ENCODE data around the gene ADAMTSL1.

The ADAMTSL1 gene

DNA sequence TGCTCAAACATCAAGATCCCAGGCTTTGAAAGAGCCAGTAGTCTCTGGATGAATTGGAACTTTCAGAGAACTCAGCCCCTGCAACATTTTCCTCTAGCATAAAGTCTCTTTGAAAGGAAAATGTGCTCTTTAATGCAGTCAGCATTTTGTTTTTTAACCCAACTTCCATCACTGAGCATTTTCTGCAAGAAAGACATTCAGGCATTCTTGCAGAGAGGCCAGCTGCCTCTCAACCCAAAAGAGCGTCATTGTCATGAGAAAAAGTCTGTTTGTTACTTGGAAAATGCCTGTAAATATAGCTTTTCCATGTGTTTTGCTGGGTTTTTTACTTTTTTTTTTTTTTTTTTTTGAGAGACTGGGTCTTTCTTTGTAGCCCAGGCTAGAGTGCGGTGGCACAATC lies 225.0 kb downstream of the ADAMTSL1 start:
- no peak for DNase-seq

DNA sequence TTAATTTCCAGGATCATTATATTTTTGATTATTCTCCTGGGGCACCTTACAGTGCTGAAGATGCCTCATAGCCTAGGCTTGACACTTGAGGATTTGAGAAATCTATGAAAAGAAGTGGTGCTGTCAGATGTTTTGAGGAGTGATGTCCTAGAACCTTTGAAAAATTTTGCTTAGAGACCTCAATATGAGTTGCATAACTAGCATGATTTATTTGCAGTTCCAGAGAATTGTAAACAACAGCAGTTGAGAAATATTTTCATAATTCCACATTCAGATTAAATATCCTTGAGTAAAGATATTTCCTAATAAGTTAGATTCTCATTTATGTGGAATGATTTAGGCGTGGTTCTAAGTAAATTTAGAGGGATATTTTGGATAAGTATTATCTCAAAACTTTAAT lies 225.8 kb downstream of the ADAMTSL1 start:
- no peak for DNase-seq

DNA sequence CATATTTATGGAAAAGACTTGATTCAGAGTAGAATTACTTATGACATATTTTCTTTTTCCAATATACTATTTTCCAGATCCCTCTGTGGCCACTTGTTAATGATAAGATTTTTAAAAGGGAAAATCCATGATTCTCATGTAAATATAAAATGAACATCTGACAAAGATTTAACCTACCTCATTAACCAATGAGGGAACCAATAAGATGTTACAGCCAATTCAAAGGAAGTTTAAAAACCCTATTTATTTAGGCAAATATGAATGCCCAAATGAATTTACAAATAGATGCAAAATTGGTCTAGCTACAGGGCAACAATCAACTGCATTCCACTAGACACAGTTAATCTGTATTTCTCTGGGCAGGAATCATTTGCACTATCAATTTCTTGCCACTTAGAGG lies 226.8 kb downstream of the ADAMTSL1 start:
- DNase-seq, result no peak

DNA sequence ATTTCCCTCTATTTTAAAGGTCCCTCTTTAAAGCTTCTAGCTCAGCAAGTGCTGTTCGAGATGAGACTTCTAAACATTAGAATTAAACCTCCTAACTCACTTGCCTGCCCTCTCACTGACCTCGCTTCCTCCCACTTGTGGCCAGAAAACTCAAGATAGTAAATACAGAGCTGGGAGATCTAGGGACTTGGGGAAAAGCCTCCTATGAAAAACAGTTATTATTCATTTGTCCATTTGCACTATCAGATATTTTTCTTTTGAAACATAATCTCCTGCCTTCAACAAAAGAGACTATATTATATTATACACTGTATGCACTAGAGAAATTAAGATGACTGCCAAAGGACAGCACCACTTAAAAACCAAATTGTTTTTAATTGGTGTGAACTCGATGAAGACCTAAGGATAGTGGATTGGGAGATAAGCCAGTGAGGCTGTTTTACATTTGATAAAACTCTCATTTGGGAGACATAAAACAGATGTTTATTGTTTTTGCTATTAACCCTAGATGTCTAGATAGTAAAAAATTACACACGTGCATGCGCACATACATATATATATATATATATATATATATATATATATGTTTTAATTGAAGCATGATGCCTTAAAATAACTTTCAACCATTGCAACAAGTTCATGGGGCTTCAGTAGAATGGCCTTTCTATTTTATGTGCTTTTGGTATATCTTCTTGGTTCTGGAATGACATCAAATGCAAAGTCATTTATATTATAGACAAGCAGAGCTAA lies 229.4 kb downstream of the ADAMTSL1 start:
- no peak for DNase-seq

DNA sequence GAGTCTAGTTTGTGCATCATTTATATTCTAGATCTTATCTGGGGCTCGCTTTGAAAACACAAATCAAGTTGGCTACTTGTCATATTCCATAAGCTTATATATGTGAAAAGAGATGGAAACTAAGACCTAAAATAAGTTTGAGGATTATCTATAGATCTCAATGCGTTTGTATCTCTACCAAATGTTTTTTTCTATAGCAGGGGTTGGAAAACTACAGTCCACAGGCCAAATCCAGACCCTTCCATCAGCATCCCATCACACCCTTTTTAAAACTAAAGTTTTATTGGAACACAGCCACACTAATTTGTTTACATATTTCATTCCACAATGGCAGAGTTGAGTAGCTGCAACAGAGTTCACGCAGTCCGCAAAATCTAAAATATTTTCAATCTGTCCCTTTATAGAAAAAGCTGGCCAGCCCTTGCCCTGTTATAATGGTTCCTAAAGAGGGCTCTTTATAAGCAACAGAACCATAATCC lies 230.0 kb downstream of the ADAMTSL1 start:
- DNase-seq, result no peak

- no peak for DNase-seq
These were observed 231.9 kb downstream of the ADAMTSL1 start for GRCh38 chr9:18705796-18706392.

- DNase-seq, result peak in 2 of 58 donors; percentile 3 to 17
These were observed 232.7 kb downstream of the ADAMTSL1 start for GRCh38 chr9:18706648-18707047.

DNA sequence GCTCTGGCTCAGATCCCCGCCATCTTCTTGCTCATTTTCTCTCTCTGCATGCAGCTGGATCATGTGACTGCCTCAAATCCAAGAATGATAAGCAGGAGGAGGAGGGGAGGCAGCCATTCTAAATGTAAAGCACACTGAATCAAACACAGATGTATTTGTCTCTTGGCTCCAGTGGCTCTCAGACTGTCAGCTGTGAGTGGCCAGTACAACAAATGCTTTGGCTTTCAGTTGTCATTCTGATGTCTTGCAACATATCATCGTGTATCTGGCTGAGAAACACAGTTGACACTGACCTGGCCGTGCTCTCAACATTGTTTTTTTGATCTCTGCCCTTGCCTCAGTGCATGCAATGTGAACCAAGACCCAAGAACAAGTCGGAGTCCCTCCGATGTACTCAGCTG lies 233.1 kb downstream of the ADAMTSL1 start:
- DNase-seq, result peak in 4 of 58 donors; percentile 5 to 17 (median 10)

- DNase-seq, result no peak
These were observed 233.7 kb downstream of the ADAMTSL1 start for GRCh38 chr9:18707489-18708205.

- DNase-seq, result no peak
These were observed 234.5 kb downstream of the ADAMTSL1 start for GRCh38 chr9:18708429-18708828.

DNA sequence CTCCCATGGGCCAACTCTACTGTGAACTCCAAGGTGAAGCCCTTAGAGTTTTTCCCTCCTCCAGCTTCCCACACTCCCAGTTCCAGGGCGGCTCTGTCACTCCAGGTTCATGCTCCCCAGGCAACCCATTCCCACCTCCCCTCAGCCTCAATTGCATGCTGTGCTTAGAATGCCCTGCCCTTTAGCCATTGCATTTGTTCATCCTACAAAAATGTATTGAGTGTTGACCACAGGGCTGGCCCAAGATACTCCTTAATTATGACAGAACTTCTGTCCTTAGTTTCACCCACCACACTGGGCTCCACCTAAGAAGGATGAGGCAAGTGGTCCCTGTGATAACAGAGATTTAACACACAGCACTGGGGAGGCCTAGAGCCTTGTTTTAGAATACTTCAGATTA lies 236.1 kb downstream of the ADAMTSL1 start:
- DNase-seq, result no peak

GRCh38 chr9:18717759-18718158 lies 243.8 kb downstream of the ADAMTSL1 start:
- DNase-seq, result no peak

DNA sequence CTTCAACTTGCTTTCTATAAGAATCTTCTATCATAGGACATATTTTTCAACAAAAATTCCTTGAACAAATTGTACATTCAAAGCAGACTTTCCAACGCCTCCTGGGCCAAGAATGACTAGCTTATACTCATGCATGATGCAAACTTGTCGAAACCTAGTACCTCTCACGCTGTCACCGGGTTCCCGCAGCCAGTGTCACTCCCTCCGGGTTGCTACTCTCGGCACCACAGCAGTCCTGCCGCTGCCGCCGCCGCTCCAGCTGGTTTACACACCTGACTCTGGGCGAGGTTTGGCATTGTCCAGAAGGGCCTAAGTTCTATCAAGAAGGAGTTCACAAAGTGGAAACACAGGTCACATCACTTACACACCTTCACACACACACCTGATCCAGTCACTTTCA lies 244.4 kb downstream of the ADAMTSL1 start:
- no peak for DNase-seq

DNA sequence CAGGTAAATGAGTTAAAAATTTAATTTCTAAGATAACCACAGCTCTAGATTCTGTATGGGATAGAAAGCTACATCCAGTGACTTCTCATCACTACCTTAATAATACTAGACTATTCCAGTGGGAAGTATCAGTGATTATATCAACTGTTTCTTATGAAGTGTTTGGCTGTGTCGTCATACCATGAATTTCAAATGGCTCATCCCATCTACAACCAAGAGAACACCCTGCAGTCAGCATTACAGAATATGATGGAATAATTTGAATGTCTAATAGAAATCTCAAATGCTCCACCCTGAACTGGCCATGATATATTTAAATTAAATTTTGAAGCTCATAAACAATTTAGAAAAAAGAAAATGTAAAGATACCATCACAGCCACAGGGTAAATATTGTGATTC lies 245.0 kb downstream of the ADAMTSL1 start:
- no peak for DNase-seq

DNA sequence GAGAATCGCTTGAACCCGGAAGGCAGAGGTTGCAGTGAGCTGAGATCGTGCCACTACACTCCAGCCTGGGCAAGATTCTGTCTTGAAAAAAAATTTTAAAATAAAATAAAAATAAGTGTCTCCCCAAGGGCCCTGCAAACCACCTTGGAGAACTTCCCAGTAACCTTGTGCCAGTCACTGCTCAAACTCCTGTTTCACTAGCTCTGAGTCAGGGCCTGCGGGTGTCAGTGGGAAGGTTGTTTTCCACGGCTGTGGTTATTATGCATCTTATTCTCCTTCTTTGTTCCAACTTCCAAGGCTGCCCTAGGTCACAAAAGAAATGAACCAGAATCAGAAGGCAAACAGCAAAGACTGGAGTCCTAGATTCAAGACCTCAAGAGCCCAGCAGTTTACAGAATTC lies 246.7 kb downstream of the ADAMTSL1 start:
- no peak for DNase-seq

- DNase-seq, result no peak
These were observed 247.5 kb downstream of the ADAMTSL1 start for GRCh38 chr9:18721267-18721994.

DNA sequence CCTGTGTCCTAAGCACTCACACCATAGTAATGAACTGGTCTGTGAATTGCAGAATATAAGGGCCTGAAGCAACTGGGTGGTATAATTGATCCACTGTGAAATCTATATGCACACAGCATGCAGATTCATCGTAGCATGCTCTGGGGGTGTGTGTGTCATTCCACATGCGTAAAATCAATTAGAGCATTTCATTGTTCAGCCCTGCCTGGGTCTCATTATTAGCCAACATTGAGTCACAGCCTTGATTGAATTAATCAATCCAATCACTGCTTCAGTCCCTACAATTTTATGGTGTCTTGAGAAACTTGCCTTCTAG lies 248.0 kb downstream of the ADAMTSL1 start:
- no peak for DNase-seq

DNA sequence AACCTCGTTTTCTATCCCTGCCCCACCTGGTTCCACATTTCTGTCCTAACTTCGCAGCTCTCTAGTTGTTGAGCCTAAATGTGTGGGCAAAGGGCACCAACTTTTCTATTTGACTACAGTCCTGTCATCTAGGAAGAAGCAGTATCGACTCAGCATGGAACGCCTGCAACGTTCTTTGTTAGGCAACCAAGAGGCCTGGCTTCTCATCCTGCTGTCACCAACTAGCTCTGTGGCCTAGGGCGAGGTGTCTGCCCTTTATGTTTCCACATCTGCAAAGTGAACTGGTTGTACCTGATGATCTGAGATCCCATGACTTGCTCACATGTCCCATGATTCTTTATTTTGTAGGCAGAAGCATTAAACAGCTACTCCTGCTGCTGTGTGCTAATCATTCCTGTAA lies 248.9 kb downstream of the ADAMTSL1 start:
- no peak for DNase-seq

- no peak for DNase-seq
These were observed 249.4 kb downstream of the ADAMTSL1 start for GRCh38 chr9:18723366-18723765.

DNA sequence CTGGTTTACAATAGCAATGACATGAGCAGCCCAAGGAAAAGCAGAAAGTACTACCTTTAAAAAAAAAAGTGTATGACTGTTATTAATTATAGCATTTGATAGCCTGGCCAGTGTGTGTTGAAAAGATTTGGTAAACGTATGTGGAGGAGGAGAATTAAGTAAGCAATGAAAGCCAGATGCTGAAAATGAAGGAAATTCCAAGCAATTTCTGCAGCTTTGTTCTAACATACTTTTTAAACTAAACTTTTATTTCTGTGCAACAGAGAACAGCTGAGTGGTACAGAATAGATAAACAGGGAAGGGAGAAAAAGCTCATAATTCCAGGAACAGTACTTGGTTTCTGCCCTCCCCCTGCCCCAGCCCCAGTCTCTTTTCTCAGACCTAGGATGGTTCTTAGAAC lies 252.6 kb downstream of the ADAMTSL1 start:
- DNase-seq, result no peak

DNA sequence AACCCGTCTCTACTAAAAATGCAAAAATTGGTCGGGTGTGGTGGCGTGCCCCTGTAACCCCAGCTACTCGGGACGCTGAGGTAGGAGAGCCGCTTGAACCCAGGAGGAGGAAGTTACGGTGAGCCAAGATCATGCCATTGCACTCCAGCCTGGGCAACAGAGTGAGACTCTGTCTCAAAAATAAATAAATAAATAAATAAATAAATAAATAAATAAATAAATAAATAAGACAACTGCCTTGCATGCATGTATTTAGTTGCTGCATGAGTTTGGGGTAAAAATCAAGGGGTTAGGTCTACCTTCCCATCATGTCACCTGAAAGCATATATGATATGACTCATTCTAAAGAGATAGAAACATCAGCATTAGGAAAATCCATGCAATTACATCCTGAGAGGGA lies 254.0 kb downstream of the ADAMTSL1 start:
- no peak for DNase-seq

DNA sequence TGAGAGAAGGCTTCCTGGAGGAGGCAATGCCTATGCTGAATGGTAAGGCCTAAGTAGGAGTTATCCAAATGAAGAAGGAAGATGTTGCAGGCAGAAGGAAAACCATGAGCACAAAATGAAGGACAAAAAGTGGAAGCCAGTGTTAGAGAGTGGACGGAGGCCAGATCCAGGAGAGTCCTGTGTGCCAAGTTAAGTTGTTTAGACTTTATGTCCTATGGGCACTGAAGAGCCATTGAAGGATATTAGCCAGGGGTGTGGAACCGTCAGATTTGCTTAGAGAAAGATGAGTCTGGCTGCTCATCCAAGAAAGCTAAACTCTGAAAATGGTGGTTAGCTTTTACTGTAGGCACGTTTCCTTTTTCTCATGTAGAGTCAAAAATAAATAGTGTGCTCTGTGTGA lies 254.7 kb downstream of the ADAMTSL1 start:
- no peak for DNase-seq

Measured in anterior cingulate cortex (tissue), 58 donors.